HG03045 (cell line): ENCODE results near the gene PRKCE.

Source experiments
- ATAC-seq: cut with Tn5 transposase; IDR thresholded peaks from one replicate; pipeline ENCODE4 v1.9.1; 2021; ENCODE audit warnings: mild to moderate bottlenecking, moderate library complexity; ENCODE audit not compliant: unreplicated experiment

Gene PRKCE

DNA sequence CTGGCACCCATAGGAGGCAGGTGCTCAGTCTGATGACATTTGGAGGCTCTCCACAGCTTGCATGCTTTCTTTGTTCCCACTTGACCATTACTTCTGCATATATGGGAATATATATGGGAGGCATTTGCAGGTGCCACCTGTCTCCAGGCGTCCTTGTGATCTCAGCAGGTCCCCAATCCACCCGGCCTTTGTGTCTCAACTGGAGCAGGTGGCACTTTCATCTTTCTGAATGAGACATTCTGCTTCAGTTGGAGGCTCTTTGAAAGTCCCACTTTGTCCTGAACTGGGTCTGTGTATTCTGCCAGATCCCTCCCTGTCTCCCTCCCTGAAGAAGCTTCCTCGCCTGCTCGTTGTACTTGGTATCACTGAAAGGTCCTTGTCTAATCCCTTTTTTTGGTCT is 327.6 kb downstream of the PRKCE start:
- ATAC-seq = no peak

DNA sequence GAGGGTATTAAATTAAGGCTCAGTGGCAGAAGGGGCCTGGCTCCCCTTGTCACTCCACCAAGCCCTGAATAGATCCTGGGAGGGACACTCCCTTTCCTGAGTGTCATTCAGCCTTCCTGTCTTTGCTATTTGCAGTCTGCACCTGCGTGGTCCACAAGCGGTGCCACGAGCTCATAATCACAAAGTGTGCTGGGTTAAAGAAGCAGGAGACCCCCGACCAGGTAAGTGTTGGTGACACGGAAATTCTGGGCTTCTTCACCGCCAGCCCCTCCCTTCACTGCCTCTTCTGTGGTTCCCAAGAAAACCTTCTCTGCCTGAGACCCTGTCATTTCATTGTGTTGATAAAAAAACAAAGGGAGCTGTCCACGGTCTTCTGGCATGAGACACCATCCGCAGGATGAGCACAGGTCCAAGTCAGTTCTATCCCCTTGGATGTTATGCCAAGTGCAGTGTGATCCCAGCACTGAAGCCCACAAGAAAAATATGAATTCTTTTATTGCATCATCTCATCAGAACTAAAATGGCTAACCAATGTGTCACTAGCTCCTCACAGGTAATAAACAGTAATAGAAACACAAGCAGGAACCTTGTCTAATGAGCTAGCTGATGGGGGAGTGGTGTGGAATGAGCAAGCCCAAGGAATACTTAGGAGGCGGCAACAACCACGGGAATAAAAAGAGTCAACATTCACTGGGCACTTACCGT is 328.8 kb downstream of the PRKCE start:
- no peak for ATAC-seq

GRCh38 chr2:45981384-45981930 is 330.0 kb downstream of the PRKCE start:
- no peak for ATAC-seq

DNA sequence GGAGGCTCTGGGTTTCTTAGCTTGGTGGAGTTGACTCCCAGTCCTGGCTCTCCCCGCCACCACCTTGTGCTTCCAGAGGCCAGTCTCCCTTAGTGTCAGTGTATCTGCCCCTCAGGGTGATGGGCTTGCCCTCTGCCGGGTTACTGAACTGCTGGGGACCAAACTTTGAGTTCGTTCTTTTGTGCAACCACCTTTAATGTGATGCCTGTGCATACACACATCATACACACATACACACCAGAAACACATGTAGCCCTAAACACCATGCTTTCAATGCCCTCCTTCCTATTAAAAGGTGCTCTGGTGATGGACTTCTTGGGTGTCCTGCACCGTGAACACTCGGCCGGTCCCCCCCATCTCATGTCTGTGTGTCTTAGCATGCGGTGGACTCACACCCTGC is 330.6 kb downstream of the PRKCE start:
- ATAC-seq = no peak

GRCh38 chr2:45983213-45983612 is 331.7 kb downstream of the PRKCE start:
- ATAC-seq = no peak

GRCh38 chr2:45984366-45984765 is 332.9 kb downstream of the PRKCE start:
- ATAC-seq = no peak

- ATAC-seq = no peak
Observed at GRCh38 chr2:45984896-45985473, 333.5 kb downstream of the PRKCE start.

GRCh38 chr2:45986509-45986908 is 335.0 kb downstream of the PRKCE start:
- ATAC-seq = no peak

GRCh38 chr2:45987856-45988255 is 336.4 kb downstream of the PRKCE start:
- no peak for ATAC-seq

GRCh38 chr2:45988879-45989278 is 337.4 kb downstream of the PRKCE start:
- no peak for ATAC-seq

GRCh38 chr2:45990131-45990530 is 338.7 kb downstream of the PRKCE start:
- no peak for ATAC-seq

GRCh38 chr2:45992021-45992740 is 340.7 kb downstream of the PRKCE start:
- no peak for ATAC-seq

- ATAC-seq = no peak
Observed at GRCh38 chr2:45992741-45993475, 341.4 kb downstream of the PRKCE start.

DNA sequence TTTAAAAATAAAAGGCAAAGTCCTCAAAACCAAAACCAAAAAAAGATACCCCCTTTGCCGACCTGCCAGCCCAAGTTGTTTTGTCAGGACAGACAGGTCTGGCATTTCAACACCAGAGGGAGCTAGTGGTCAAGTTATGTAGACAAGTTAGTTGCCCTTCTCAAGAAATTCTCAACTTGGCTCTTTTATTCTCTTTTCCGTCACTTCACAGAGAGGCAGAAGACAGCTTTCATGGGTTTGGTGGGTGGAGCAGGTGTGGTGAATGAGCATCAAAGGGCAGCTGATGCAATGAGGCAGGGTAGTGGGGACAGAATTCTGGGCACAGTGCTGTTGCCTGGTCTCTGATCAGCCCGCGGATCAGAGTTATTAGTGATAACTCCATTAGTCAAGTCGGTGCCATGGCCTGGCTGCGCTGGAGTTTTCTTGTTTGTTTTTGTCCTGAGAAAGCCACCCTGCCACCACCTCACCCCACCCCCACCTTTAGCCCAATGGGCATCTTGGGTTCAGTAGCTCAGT is 342.1 kb downstream of the PRKCE start:
- ATAC-seq = no peak

- ATAC-seq = no peak
Observed at GRCh38 chr2:45994060-45994459, 342.6 kb downstream of the PRKCE start.

DNA sequence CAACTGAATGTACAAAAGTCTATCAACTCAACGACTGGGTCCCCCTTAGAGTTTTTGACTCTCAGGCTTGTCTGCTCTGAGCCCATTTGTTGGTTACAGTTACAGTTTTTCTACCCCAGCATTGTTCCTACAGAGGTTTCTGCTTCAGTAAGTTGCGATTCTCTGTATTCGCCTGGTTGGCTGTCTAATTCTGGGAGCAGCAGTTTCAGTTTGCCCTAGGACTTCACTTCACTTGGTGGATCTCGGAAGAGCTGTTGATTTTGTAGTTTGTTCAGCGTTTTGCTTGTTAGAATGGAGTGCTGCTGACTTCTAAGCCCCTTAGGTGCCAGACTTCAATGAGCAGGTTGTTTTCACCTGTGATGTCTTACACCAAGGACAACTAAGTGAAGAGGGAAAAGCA is 349.2 kb downstream of the PRKCE start:
- ATAC-seq = no peak

DNA sequence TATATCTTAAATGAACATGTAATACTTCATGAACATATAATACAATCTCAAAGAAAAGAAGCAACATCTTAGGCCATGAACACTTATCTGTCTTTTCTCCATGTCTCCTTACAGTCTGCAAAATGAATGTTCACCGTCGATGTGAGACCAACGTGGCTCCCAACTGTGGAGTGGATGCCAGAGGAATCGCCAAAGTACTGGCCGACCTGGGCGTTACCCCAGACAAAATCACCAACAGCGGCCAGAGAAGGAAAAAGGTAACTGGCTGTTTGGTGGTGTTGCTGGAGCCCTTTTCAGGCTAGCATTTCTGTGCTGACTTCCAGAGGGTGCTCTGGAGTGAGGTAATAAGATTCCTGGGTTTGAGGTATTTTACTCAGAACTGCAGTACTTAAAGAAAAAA is 349.8 kb downstream of the PRKCE start:
- no peak for ATAC-seq

GRCh38 chr2:46001741-46002506 is 350.4 kb downstream of the PRKCE start:
- no peak for ATAC-seq

DNA sequence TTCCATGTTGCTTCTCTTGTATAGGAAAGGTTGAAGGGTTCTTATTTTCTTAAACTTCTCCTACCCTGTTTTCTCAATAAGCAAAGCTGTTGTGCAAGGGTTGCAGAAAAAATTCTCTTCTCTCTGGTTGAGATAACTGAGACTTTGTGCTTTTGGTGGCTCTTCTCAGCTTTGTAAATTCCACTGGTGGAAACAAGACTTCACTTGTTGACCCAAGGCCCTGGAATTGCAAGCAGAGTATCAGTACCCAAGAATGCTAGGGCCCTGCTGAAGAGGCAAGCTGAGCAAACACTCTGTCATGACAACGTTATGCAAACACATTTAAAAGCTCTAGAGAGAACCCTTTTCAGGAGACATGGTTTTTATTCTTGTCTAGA is 351.0 kb downstream of the PRKCE start:
- ATAC-seq = no peak

GRCh38 chr2:46002947-46003346 is 351.5 kb downstream of the PRKCE start:
- no peak for ATAC-seq
